HepG2 (cell line): Measurements from ENCODE around the gene SDF2. TPM values are rescaled to one million over a fixed set of nuclear protein-coding genes. Genes with fewer than 3 reads are reported as not detected.

Experiments used
- ATAC-seq: fragments of 200-7000 bp; cut with Tn5 transposase; 3 replicates; pipeline ENCODE4 v1.9.1; 2020; ENCODE audit warnings: mild to moderate bottlenecking, moderate library complexity
- BruUV-seq: library from RNA; stranded (reverse); fragments of 400-500 nt; replicated peaks from 2 replicates; lab custom pipeline; 2021; lab: Mats Ljungman, UMichigan
- CTCF ChIA-PET: fragments of 300-600 bp; formaldehyde crosslinking; extraction: SDS; loops from one replicate; lab custom pipeline; 2021; ENCODE audit warnings: low total read pairs, inconsistent platforms, low intra/inter-chr PET ratio; lab: Yijun Ruan, JAX
- POLR2A ChIA-PET: fragments of 350-600 bp; sonication (Branson Sonifier 250); formaldehyde crosslinking; loops from one replicate; lab custom pipeline; 2020; ENCODE audit warnings: antibody characterized with exemption, inconsistent platforms; lab: Yijun Ruan, JAX
- DNase-seq: peaks from one replicate; pipeline ENCODE4 v3.0.0-alpha.2; 2015; ENCODE audit warnings: low spot score
- FAIRE-seq: peaks from 3 replicates; lab custom pipeline; 2011; peaks lifted over from hg19 to GRCh38; lab: Jason Lieb, UNC
- H2AFZ ChIP-seq: one replicate; pipeline ENCODE4 v1.6.1; 2011; ENCODE audit warnings: low read length, inconsistent platforms
- H3K27ac ChIP-seq: fragments of 300-600 bp; 3 replicates; pipeline ENCODE4 v1.8.0; 2011; ENCODE audit warnings: mixed run types, mild to moderate bottlenecking, mixed read lengths, low read length, inconsistent platforms; ENCODE audit not compliant: insufficient read depth; ENCODE audit errors: extremely low read length
- H3K27me3 ChIP-seq, 2 experiments: fragments of 200-600 bp in 1 of 2; 2 replicates in 1 of 2; 3 replicates in 1 of 2; pipeline versions ENCODE4 v1.6.0 to v1.8.0; 2011; ENCODE audit warnings: low read length in 2 of 2, mild to moderate bottlenecking in 2 of 2, moderate library complexity in 2 of 2, inconsistent platforms in 1 of 2; ENCODE audit not compliant: insufficient read depth in 2 of 2, control insufficient read depth in 1 of 2
- H3K36me3 ChIP-seq, 2 experiments: fragments of 200-600 bp in 1 of 2; replicated peaks in 1 of 2; 2 replicates in 1 of 2; 3 replicates in 1 of 2; pipeline versions ENCODE4 v1.5.1 to v1.8.0; 2011; ENCODE audit warnings: low read length in 2 of 2, inconsistent platforms in 1 of 2; ENCODE audit not compliant: insufficient read depth in 2 of 2, control insufficient read depth in 1 of 2
- H3K4me1 ChIP-seq: 2 replicates; pipeline ENCODE4 v1.5.1; 2012; ENCODE audit warnings: low read length, inconsistent platforms; ENCODE audit not compliant: insufficient read depth
- H3K4me2 ChIP-seq: 2 replicates; pipeline ENCODE4 v1.6.0; 2011; ENCODE audit warnings: low read depth, low read length, inconsistent platforms
- H3K4me3 ChIP-seq, 3 experiments: fragments of 200-600 bp in 1 of 3; sonication (generic), shearing (Covaris generic) in 1 of 3; replicated peaks in 1 of 3; 2 replicates each; pipeline ENCODE4 v1.5.1; 2011 to 2016; ENCODE audit warnings: low read length in 3 of 3, inconsistent platforms in 2 of 3, low read depth in 2 of 3, mild to moderate bottlenecking in 2 of 3, control low read depth in 1 of 3, mixed read lengths in 1 of 3; ENCODE audit not compliant: insufficient read depth in 1 of 3
- H3K79me2 ChIP-seq: one replicate; pipeline ENCODE4 v1.6.1; 2011; ENCODE audit warnings: low read length, inconsistent platforms; ENCODE audit not compliant: insufficient read depth
- H3K9ac ChIP-seq: 2 replicates; pipeline ENCODE4 v1.6.0; 2011; ENCODE audit warnings: mild to moderate bottlenecking, low read depth, low read length, inconsistent platforms; ENCODE audit not compliant: insufficient read depth
- H3K9me3 ChIP-seq: 2 replicates; pipeline ENCODE4 v1.5.1; 2012; ENCODE audit warnings: mild to moderate bottlenecking, low read length
- H4K20me1 ChIP-seq: 2 replicates; pipeline ENCODE4 v1.6.0; 2011; ENCODE audit warnings: inconsistent platforms, mild to moderate bottlenecking, low read length, moderate library complexity; ENCODE audit not compliant: insufficient read depth
- FOSL1 ChIP-seq: sonication (generic); formaldehyde crosslinking; IDR thresholded peaks from 2 replicates; pipeline ENCODE4 v1.9.0; 2021; ENCODE audit warnings: missing genetic modification reagents, borderline replicate concordance
- FOSL2 ChIP-seq: sonication (generic); formaldehyde crosslinking; IDR thresholded peaks from 2 replicates; pipeline ENCODE4 v1.4.0; 2020; ENCODE audit warnings: missing genetic modification reagents
- GRHL1 ChIP-seq: sonication (generic); formaldehyde crosslinking; conservative IDR thresholded peaks from 2 replicates; pipeline ENCODE4 v1.8.0; 2022; ENCODE audit warnings: missing genetic modification reagents
- HDAC2 ChIP-seq: sonication (generic); formaldehyde crosslinking; IDR thresholded peaks from 2 replicates; pipeline ENCODE4 v1.4.0; 2020; ENCODE audit warnings: missing genetic modification reagents
- ZC3H13 ChIP-seq: sonication (generic); formaldehyde crosslinking; IDR thresholded peaks from 2 replicates; pipeline ENCODE4 v1.8.1; 2023; ENCODE audit warnings: mild to moderate bottlenecking, missing genetic modification reagents, moderate library complexity
- WGBS: methylation state at CpG from one replicate; pipeline ENCODE4 v1.1.6; 2017; ENCODE audit warnings: low lambda C conversion rate; 5-methylcytosine and 5-hydroxymethylcytosine counted together
- in situ Hi-C: cut with HindIII; loops from 2 replicates; pipeline ENCODE4 v1.10.0; 2017; ENCODE audit warnings: low pct_unique_long_range_greater_than_20kb; ENCODE audit not compliant: extremely low pct_ligation_motif_present
- intact Hi-C: fragments of 100-400 bp; cut with micrococcal nuclease; formaldehyde crosslinking; loops from one replicate; pipeline ENCODE4 v1.10.0; 2022; ENCODE audit not compliant: unreplicated experiment
- polyA plus RNA-seq, 8 experiments: library from polyadenylated mRNA; depleted of rRNA in 3 of 8; stranded (reverse) in 7 of 8; unstranded in 1 of 8; fragments of >200 nt; fragmentation: Illumina TruSeq in 4 of 8; extraction: Trizol in 4 of 8; gene quantifications; 2 replicates each; pipeline versions ENCODE4 v1.2.1 to v1.2.3, GENCODE V29; 2011 to 2016; ENCODE audit warnings: low read depth in 4 of 8, missing spikeins in 1 of 8, mixed read lengths in 1 of 8; ENCODE audit not compliant: insufficient read depth in 1 of 8
- total RNA-seq, 5 experiments: library from RNA; depleted of rRNA; stranded (reverse); fragments of >200 nt; fragmentation: Illumina TruSeq; extraction: Trizol; gene quantifications; 2 replicates each; pipeline ENCODE4 v1.2.3, GENCODE V29; 2016; ENCODE audit warnings: low read depth in 1 of 5

SDF2 gene
- total and polyA plus RNA-seq, 2 of the 13 experiments (the other 11 are each of a cell fraction or from before 2014, with no cell fraction given), result 58.2 to 58.4 TPM

GRCh38 chr17:28657756-28658155, 4.0 kb downstream of the SDF2 start:
- peaks cover 35% of the 10 kb centered on the region for H3K79me2 ChIP-seq
- H3K9me3 ChIP-seq, result no peaks in the 10 kb centered on the region
- H3K27ac ChIP-seq, result peak overlapping the region; percentile 64
- H4K20me1 ChIP-seq, result no peaks in the 10 kb centered on the region; the same call in none of the 2 replicates
- no peaks in the 10 kb centered on the region; a peak in 2 of 5 replicates for H3K27me3 ChIP-seq
- WGBS, result 68% methylated on average over 5 of the region's 5 CpGs
- ATAC-seq (no peak), DNase-seq (no peak), FAIRE-seq (no peak)
- H2AFZ ChIP-seq, result no peak overlapping the region
- H3K4me2 ChIP-seq, result no peak overlapping the region; the same call in 1 of the 2 replicates
- peaks cover 0 to 1% of the 10 kb centered on the region in 2 experiments; a peak in 3 of 5 replicates for H3K36me3 ChIP-seq
- ChIA-PET POLR2A (interaction anchor here (0.8 to 1.7 kb wide), 5 partner anchors 11 to 88 kb away, joined by 4 to 14 read pairs (median 4); partner anchors contain the start of genes BLTP2 and RPL23A), CTCF (no interaction called here)
- in situ Hi-C loops (no loop called here), intact Hi-C loops (no loop called here)
- H3K9ac ChIP-seq, result peak overlapping the region; percentile 14; the same call in 1 of the 2 replicates
- BruUV-seq, result no TSS peak
- H3K4me1 ChIP-seq, result peaks cover 20% of the 10 kb centered on the region
- H3K4me3 ChIP-seq, result no peak overlapping the region
- TF ChIP-seq HDAC2 (no peak), FOSL2 (CRISPR knock-in tag) (peak; percentile 77), FOSL1 (CRISPR knock-in tag) (peak; percentile 37; the same call in 1 of the 2 replicates)

GRCh38 chr17:28655160-28655559, 6.5 kb downstream of the SDF2 start:
- intact Hi-C loops (no loop called here), in situ Hi-C loops (no loop called here)
- Histone ChIP-seq H3K36me3 (peaks cover 3 to 8% of the 10 kb centered on the region in 2 experiments; a peak in 4 of 5 replicates), H4K20me1 (no peaks in the 10 kb centered on the region), H3K79me2 (peaks cover 10% of the 10 kb centered on the region), H3K27ac (no peak overlapping the region), H3K4me3 (no peak overlapping the region), H3K27me3 (no peaks in the 10 kb centered on the region), H3K9me3 (no peaks in the 10 kb centered on the region), H3K4me2 (no peak overlapping the region), H2AFZ (no peak overlapping the region), H3K4me1 (peaks cover 11% of the 10 kb centered on the region), H3K9ac (no peak overlapping the region)
- DNase-seq (no peak), ATAC-seq (no peak), FAIRE-seq (no peak)
- CTCF ChIA-PET, result no interaction called here
- 100% methylated on average over 5 of the region's 5 CpGs for WGBS
- TF ChIP-seq GRHL1 (no peak), ZC3H13 (CRISPR knock-in tag) (0 out of 2 replicates have a peak, but pooled peaks have one; percentile 54)
- no TSS peak for BruUV-seq
- POLR2A ChIA-PET, result no interaction called here
